ENCODE measurements around the gene CLMP. TPM values are rescaled to one million over a fixed set of nuclear protein-coding genes. Genes with fewer than 3 reads are reported as not detected.

The CLMP gene
- total RNA-seq, 1 experiment from 2014 or later: not detected

DNA sequence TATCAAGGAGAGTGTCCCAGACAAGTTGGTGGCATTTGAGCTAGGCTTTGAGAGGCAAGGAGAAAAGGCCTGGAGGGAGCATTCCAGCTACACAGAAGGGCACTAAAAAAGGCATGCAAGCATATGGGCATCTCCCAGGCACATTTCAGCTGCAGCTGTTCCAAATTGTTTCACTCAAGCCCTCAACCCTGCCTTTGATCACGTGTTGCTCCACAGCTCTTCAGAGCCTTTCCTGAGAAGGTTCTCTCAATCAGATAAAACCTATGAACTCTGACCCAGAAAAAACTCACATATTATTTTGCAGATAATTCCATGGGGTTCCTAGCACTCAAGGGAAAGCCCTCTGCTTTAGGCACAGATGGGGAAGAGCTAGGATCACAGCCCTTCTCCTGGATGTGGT lies 108.7 kb downstream of the CLMP start:
- no peak for DNase-seq (ENCODE audit: low spot score)

DNA sequence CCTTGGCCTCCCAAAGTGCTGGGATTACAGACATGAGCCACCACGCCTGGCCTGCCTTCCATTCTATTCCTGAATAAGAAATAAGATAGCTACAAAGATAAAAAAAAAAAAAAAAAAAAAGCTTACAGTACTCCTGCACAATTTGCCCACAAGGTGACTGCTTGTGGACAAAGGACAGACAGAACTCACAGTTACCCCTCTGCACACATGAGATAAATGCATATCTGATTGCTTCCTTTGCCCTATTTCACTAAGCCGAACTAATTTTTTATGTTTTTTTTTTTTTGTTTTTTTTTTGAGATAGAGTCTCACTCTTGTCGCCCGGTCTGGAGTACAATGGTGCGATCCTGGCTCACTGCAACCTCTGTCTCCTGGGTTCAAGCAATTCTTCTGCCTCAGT lies 109.6 kb downstream of the CLMP start:
- no peak for DNase-seq (ENCODE audit: low spot score)

DNA sequence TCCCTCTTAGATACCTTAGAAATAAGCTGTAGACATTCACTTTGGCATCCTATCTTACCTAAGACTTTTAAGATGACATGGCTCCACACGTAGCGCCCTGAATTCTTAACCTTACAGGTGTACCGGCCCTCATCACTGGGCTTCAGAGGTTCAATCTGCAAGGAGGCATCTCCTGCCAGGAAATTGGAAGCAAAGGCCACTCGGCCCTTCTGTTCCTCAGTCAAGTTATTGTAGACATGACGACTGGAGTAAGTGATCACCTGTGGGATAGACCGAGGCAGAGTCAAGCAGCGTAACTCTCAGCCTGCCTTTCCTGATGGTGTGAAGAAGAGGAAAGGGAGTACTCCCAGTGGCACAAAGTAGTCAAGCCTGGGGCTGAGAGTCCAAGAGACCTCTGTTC lies 110.6 kb downstream of the CLMP start:
- DNase-seq (ENCODE audit: low spot score): no peak

DNA sequence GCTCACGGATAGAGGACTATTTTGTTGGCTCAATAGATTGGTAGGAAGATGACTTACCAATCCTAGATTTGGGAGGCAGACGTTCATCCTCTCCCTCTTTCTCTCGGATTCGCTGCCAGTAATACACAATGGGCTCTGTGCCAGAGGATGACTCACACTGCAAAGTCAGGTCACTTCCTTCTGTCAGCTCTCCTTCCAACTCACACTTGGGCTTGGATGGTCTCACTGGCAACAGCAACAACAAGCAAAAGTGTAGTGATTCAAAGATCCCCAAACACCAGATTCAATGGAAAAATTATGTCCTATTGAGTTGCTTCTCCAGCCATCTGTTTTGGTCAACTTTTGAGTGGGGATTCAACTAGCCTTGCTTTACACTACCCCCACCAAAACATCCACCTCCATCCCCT lies 111.4 kb downstream of the CLMP start:
- DNase-seq (ENCODE audit: low spot score): peak; percentile 96

DNA sequence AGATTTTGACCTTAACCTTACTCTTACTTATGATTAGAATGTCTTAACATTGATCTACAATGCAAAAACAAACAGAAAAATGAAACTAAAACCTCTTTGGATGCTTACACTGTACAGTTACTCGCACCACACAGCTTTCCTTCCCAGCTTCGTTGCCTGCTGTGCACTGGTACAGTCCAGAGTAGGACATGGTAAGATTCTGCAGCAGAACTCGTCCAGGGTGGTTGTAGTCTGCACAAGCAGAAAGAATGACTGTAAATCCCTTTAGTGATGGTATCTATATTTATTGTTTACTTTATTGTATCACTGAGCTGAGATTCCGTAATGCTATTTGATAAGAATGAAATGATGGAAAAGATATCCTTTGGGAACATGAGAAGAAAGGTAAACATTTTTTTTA lies 112.1 kb downstream of the CLMP start:
- DNase-seq (ENCODE audit: low spot score): no peak

DNA sequence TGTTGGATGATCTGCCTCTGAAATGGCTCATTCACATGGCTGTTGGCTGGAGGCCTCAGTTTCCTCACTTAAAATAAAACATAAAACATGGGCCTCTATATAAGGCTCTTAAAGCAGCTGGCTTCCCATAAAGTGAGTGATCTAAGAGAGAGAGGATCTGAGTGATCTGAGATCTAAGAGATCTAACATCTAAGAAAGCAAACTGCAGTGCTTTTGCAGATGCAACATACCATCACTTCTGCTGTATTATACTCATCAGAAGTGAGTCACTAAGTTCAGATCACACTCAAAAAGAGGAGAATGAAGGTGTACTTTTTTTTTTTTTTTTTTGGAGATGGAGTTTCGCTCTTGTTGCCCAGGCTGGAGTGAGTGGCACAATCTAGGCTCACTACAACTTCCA lies 115.0 kb downstream of the CLMP start:
- DNase-seq (ENCODE audit: low spot score): no peak

DNA sequence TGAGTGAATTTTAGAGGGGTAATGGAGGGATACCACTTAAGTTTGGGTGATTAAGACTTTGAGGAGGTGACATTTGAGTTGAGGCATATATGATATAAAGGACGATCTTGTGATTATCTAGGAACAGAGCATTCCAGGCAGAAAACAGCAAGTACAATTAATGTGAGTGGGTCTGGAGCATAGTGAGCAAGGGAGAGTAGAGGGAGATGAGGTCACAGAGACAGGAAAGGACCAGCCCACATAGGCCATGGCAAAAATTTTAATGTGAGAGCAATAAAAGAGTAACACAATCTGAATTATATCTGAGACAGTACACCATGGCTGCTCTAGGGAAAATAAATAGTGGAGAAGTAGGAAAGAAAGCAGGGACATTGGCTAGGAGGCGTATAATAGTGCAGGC lies 118.6 kb downstream of the CLMP start:
- DNase-seq (ENCODE audit: low spot score): no peak

DNA sequence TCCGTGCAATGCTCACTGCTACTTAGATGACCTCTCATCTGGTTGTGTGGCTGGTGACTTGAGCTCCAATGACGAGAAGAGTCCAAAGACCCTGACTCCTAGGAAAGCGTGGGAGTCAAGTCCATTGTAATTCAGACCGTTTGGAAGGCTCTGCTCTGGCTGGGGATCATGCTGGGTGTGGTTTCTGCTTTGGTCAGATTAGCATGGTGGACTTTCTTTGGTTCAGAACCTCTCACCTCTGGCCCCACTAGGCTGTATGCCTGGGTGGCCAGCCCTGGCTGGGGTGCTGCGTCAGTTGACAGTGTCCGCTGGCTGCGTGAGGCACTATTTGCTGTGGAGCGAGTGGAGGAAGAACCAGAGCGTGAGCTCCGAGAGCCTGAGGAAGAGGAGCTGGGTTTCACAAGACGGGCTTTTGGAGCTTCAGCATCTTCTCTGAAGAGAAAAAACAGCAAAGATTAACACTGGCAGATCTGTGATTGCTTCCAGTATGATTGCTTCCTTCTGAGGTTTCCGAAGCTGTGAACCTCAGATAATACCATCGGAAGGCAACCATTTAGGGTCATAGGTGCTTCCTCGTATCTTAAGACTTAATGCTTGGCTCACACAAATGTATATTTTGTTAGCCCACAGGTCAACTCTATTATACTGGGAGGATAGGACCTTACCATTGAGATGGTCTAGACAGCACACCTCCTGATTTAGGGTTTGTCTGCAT lies 121.5 kb downstream of the CLMP start:
- DNase-seq (ENCODE audit: low spot score): no peak

DNA sequence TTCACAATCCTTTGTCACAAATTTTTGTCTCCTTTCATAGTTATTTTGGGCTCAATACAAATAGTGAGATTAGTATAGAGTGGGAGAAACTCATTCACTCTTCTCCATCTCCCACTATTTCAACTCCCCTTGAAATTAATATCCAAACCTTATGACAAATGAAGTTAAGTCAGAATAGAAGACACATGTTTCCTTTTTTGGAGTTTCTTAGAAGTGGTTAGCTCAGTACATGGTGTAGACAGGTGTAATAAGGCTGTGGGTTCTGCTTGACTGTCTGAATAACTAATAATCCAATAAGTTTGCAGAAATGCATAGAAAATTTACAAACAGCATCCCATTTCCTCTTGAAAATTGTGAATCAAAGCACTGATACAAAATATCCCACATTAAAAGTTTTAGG lies 122.3 kb downstream of the CLMP start:
- no peak for DNase-seq (ENCODE audit: low spot score)

DNA sequence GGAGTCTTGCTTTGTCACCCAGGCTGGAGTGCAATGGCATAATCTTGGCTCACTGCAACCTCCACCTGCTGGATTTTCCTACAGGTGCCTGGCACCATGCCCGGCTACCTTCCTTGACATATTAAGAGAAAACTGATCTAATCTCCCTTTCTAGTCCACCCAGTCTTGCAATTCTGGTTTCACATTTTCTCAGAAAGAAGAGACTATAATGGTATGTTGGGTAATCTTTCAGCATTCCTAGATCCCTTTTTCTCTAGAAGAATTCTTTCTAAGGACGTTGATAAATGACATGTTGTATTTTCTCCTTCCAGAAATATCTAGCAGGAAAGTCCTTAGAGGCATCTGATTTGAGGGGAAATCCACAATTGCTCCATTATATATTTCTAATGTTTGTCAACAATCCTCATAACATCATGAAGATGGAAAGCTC lies 122.7 kb downstream of the CLMP start:
- peak; percentile 88 for DNase-seq (ENCODE audit: low spot score)

DNA sequence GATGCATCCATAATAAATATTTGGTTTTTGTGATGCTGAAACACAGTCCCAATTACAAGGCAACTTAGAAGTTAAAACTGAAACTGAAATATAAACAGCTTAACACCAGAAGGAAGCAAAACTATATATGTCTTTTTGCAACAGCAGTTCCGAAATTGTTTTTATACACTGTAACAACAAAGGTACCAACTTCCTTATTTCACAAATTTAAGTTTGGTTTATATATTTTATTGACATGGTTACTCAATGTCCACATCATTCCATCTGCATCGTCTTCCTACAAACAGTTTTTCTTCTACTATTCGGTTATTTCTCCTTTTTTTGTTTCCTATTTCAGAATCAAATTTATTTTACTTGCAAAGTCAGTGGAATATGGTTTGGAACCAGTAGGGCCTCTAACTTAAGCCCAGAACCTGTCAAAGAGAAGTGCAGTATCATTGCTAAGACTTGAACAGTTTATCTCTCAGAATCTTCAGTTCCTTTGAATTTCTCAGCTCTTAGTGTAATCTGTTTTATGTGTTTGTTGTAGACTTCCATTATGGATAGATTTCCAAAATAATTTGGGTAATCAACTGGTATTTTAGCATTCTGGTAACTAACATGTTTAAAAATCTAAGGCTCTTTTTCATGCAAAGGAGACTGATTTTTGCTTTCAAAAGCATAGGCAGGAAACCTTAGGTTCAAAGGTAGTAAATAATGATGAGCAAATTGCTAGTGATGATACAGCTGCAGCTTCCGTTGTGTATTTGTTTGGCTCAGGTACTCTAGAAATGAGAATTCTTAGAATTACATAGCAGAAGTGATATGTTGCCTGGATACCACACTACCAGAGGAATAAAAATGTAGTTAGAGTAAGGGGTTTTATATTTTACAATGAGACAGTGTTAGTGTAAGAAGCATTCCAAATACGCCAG lies 124.9 kb downstream of the CLMP start:
- DNase-seq (ENCODE audit: low spot score): no peak

DNA sequence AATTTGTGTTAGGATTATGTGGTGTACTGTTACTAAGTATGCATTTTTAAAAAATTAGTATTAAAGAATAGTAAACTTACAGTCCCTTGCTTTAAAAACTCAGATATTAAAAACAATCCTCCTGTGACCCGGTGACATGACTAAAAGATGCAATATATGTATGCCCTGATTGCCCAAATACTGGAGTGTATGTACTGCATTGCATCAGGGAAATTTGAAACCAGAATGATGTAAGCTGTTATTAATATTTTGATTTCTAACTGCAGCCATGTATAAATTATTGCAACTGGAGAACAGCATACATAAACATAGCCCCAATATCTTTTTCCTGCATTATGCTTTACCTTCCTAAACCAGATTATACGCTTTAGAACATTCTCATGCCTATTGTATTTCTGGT lies 129.4 kb downstream of the CLMP start:
- DNase-seq (ENCODE audit: low spot score): no peak

DNA sequence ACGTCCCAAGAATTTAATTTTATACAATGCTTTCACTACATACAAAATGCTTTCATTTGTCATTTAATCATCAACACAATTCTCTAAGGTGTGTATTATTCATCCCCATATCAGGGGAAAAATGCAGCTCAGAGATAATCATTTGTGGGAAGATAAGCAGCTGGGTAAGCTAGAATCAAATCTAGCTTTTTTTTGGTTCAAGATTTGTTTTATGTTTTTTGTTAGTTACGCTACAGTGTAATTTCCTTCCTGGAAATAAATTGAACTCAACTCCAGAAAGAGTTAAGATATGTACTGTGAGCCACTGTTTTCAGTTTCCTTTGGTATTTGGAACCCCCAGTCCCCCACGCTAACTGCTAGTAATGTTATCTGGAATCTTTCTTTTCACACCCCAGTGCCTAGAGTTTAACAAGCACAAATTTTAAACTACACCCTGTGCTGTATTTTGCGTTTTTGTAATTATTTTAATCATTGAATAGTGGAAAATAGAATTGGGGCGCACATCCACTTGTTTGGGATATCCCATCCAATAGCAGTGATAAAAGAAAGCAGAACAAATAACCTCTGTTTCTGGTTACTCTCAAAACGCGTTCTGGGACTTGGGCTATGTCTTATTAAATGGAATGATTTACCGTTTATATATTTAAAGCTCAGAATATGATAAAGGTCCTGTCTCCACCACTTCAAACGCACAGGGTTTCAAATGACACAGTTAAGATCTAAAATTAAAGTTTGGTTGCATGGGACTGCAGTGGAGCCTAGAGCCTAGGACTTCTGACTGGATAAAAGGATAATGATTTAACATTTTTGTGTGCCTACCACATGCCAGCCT lies 131.0 kb downstream of the CLMP start:
- no peak for DNase-seq (ENCODE audit: low spot score)

DNA sequence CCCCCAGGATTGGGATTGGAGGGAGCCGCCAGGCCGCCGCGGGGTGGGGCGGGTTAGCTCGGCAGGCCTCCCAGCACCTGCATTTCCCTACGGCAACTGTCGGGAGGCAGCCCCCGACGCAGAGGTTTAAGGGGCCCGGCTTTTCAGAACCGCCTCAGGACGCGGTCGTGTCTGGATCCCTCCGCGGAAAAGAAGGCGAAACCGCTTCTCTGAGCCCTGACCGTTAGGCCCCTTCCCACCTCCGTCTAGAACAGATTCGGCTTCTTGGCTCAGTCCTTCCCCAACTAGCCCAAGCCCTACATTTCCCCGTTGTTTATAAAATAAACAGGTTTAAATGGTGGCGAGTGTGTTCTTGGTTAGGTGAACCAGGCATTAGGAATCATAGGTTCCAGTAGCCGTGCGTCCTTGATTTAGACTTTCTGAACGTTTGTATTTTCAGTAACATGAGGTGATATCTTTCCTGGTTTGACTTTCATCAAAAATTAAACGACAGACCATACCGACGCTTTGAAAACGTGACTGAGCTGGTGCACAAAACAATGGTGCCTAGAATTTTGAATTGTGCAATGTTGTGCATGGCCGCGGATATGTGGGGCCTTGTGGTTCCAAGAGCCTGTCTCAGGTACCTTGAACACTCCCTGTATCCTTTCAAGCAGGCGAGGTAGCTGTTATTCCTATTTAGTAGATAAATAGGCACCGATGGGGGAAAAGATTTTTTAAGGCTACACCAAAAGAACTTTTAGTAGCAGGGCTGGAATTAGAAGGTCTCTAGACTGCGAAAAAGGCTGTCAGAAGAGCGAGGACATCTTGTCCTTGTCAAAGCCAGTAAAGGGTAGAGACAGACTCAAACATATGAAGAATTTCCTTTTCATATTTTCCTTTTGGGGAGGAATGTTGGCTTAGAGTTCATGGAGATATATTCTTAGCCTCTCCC lies 131.9 kb downstream of the CLMP start:
- peak; percentile 79 for DNase-seq (ENCODE audit: low spot score)

DNA sequence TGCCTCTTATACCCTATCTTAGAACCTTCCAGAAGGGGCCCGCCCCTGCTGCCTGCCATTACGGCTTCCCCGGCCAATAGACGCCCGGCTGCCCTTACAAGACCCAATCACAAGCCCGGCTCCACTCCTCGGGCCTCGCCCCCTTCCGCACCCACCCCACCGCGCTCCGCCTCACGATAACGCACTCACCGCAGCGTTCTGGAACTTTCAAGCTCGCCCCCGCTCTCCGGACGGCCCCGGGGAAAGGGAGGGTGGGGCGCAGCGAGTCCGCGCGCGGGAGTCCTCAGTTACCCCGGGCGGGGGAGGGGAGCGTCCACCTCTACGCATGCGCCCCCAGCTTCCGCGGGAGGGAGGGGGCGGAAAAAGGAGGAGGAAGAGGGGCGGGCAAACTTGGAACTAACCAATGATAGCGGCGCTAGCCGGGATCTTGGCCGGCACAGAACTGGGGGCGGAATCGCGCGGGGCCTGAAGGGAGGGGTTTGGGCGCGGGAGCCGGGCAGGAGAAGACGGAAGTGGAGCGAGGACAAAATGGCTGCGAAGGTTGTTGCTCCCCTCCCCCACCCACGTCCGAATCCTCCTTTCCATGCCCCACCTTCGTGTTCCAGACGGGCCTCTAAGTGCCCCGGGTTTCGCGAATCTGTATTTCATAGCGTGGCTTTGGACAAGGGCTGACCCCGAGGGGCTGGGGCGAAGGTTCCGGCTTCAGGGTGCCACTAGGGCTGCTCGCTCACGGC lies 132.7 kb downstream of the CLMP start:
- peak; percentile 99 for DNase-seq (ENCODE audit: low spot score)

DNA sequence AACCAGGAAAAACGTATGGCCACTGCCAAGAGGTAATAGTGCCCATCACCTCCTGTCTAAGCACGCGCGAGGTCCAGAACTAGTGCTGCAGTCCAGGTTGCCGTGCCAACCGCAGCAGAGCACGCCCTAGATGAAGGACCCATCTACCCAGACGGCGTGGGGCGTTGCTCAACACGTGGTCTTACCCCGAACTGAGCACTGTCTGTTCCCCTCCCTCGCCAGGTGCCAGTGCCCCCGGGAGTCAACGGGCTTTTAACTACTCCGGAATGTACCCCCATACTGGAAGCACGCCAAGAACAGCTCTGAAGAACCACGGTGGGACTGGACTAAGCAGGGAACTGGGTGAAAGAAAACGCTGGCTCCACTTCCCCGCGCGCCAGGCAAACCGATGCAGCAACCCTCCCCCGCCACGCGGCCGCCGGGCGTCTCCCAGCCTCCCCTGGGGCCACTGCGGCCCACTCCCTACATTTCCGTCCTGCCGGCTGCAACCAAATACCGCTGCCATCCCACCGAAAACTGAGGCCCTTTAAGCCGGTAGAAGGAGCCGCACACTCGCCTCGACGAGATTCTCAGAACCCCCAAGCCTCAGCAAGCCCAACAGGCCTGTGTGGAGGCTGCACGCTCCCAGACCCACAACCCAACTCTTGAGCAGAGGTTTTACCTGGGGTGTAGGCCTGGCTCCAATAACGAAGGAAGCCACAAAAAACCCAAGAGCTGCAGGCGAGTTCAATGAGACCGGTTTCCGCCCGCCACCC lies 133.5 kb downstream of the CLMP start, which contains the start of gene HSPA8:
HSPA8 (minus strand) TSS at position 734 of the 755 bp plus-strand sequence. CDS start 812 bp downstream, outside the sequence.
- DNase-seq (ENCODE audit: low spot score): peak; percentile 71

DNA sequence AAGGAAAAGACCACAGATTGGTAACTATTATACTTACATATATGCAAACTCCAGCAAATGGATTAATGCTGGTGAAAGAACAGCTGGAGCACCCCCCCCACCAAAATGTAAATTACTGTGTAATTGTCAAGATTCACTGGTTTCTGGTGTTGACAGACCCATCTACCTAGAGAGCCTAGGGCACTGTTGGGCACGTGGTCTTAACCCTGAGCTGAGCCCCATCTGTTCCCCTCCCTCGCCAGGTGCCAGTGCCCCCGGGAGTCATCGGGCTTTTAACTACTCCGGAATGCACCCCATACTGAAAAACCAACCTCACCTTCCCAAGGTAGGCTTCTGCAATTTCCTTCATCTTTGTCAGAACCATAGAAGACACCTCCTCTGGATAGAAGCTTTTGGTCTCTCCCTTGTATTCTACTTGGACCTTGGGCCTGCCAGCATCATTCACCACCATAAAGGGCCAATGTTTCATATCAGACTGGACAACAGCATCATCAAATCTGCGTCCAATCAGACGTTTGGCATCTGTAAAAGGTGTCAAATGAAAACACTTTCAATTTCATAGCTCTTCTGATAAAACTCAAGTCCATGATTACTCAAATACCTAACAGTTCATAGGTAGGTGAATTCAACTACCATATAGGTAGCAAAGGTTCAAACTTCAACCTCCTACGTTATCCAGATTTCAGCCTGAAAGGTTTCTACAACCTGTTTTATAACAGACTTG lies 134.6 kb downstream of the CLMP start:
- no peak for DNase-seq (ENCODE audit: low spot score)
